HL-60 (cell line): ENCODE data around the gene SLC25A48.

Source experiments
- CTCF ChIP-seq: IDR thresholded peaks from one replicate; pipeline ENCODE4 v1.5.1; 2011; ENCODE audit warnings: low read length, control low read depth, inconsistent platforms; ENCODE audit not compliant: insufficient read depth
- POLR2AphosphoS5 ChIP-seq: IDR thresholded peaks from 2 replicates; pipeline ENCODE4 v1.6.1; 2012; ENCODE audit warnings: low read depth
- TF ChIP-seq, protein P1 (sequence below): IDR thresholded peaks from 2 replicates; pipeline ENCODE4 v1.6.1; 2012; ENCODE audit warnings: low read depth; ENCODE audit not compliant: insufficient replicate concordance

DNA sequence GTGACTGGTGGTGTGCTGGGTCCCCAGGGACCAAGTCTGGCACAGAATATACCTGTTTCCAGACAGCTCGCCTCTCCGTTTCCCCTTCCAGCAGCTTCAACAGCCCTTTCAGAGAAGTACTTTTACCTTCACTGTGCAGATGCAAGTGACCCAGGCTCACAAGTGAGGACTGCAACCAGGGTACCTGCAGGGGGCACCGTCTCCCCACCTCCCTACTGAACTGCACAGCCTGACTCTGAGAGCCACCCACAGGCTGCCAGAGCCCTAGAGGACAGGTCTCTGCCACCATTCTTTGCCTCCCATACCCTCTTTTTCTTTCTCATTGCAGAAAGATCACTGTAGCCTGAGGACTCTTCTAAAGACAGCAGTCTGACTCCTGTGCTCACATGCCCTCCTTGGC lies 45.8 kb downstream of the SLC25A48 start:
- TF ChIP-seq CTCF (no peak), POLR2AphosphoS5 (no peak)
- TF ChIP-seq, protein P1, sequence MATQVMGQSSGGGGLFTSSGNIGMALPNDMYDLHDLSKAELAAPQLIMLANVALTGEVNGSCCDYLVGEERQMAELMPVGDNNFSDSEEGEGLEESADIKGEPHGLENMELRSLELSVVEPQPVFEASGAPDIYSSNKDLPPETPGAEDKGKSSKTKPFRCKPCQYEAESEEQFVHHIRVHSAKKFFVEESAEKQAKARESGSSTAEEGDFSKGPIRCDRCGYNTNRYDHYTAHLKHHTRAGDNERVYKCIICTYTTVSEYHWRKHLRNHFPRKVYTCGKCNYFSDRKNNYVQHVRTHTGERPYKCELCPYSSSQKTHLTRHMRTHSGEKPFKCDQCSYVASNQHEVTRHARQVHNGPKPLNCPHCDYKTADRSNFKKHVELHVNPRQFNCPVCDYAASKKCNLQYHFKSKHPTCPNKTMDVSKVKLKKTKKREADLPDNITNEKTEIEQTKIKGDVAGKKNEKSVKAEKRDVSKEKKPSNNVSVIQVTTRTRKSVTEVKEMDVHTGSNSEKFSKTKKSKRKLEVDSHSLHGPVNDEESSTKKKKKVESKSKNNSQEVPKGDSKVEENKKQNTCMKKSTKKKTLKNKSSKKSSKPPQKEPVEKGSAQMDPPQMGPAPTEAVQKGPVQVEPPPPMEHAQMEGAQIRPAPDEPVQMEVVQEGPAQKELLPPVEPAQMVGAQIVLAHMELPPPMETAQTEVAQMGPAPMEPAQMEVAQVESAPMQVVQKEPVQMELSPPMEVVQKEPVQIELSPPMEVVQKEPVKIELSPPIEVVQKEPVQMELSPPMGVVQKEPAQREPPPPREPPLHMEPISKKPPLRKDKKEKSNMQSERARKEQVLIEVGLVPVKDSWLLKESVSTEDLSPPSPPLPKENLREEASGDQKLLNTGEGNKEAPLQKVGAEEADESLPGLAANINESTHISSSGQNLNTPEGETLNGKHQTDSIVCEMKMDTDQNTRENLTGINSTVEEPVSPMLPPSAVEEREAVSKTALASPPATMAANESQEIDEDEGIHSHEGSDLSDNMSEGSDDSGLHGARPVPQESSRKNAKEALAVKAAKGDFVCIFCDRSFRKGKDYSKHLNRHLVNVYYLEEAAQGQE = no peak
